Measurements from ENCODE around the gene LRRC10.

The LRRC10 gene, protein sequence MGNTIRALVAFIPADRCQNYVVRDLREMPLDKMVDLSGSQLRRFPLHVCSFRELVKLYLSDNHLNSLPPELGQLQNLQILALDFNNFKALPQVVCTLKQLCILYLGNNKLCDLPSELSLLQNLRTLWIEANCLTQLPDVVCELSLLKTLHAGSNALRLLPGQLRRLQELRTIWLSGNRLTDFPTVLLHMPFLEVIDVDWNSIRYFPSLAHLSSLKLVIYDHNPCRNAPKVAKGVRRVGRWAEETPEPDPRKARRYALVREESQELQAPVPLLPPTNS

DNA sequence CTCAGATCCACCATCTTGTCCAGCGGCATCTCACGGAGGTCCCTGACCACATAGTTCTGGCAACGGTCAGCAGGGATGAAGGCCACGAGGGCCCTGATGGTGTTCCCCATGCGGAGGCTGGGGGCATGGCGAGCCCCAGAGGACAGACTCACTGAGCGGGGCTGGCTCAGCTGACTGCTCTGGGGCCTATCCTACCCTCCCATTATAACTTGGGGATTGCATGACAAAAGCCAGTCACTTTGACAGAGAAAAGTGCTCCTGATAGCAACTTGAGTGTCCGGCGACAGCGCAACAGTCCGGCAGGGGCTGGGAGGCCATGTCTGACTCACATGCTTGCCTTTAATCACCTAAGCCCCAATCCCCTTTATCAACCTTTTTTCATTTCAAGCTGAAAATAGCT lies at the start of gene LRRC10:
LRRC10 (minus strand) TSS at position 179 of the 400 bp plus-strand sequence; CDS start at position 110, 69 bp downstream.
- no peaks in the 10 kb centered on the region for H3K36me3 Mint-ChIP-seq (ENCODE audit: low read depth)
- no peak within 1 kb of the TSS for H3K27ac Mint-ChIP-seq
- H3K9me3 Mint-ChIP-seq, result no peaks in the 10 kb centered on the region
- H3K4me1 Mint-ChIP-seq (ENCODE audit: low read depth), result no peaks in the 10 kb centered on the region
- no peaks in the 10 kb centered on the region for H3K27me3 Mint-ChIP-seq
- H3K4me3 Mint-ChIP-seq, result no peak within 1 kb of the TSS

DNA sequence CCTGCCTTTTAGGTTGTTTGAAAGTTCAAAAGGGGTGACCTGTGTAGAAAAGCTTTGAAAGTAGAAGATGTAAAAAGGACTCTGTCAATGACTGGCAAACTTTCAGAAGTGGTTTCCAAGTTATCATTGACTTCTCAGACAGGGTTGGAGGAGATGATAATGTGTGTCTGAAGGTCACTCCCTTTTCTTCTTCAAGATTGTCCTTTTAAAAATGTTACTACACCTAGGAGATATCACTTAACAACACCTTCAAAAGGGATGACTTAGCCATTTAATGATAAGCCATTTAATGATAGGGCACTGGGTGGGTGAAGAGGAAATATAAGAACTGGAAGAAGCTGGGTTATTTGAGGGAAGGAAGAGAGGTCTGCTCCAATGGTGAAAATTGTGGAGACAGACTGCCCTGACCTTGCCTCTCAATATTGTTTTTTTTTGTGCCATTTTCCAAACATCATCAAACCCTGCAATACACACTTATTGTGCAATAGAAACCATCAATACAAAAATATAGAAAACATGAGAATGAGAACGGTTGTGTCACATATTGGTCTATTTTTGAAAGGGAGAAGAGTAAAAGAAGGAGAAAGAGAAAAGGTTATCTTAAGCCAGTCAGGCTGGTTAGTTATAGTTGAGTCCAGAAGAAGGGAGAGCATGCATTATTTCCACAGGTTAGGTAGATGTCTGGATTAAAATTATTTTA lies 49.6 kb upstream of the LRRC10 start:
- no peak overlapping the region for H3K27ac Mint-ChIP-seq
- H3K27me3 Mint-ChIP-seq, result peaks cover 13% of the 10 kb centered on the region
- no peaks in the 10 kb centered on the region for H3K9me3 Mint-ChIP-seq
- H3K4me1 Mint-ChIP-seq (ENCODE audit: low read depth), result no peaks in the 10 kb centered on the region
- no peaks in the 10 kb centered on the region for H3K36me3 Mint-ChIP-seq (ENCODE audit: low read depth)
- H3K4me3 Mint-ChIP-seq, result no peak overlapping the region

DNA sequence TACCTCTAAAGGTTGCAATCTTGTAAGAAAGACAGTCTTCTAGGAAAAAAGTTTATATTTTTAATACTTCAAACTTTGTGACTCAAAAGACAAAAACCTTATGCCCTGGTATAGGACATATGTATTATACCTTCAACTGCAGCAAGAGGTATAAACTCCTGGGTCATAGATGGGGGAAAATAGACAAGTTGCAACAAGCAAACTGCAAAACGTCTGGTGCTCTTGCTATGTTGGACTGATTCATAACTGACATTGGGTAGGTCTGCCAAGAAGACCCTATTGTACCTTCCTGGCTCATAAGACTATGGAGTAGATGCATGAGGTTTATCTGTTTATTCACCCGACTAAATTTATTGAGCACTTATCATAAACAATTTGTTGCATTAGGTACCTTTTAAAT lies 47.5 kb upstream of the LRRC10 start:
- H3K4me1 Mint-ChIP-seq (ENCODE audit: low read depth), result no peaks in the 10 kb centered on the region
- H3K4me3 Mint-ChIP-seq, result no peak overlapping the region
- no peaks in the 10 kb centered on the region for H3K9me3 Mint-ChIP-seq
- no peaks in the 10 kb centered on the region for H3K36me3 Mint-ChIP-seq (ENCODE audit: low read depth)
- H3K27ac Mint-ChIP-seq, result no peak overlapping the region
- H3K27me3 Mint-ChIP-seq, result peaks cover 13% of the 10 kb centered on the region

DNA sequence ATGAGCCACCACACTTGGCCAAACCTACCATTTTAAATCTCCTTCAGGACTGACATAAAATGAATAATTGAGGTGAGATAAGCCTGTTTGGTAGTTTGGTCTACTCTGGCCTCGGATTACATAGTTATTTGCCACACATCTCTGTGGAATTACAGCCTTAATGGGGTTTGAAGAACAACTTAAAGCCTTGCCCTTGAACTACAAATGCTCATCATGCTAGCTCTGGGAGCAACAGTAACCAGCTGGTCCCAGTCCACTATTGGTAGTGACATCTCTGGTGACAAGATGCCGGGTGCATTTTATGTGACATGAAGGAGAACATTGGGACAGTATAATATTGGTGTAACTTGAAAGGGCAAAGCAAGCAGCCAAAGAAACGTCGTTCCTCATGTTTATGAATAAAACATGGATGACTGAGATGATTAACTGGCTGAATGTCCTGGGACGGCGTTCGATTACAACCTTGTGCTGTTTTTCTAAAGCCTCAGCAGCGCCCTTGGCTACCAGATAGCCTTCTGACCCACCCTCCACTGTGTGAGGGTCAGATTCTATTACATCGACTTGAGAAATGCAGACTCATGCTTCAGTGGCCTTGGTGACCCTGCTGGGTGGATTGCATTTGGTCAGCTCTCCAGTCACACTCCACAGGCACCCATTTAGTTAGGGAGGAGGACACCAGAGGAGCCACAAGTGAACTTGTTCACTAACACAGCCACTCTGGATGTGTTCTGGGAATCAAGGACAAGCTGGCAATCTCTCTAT lies 46.9 kb upstream of the LRRC10 start:
- H3K4me3 Mint-ChIP-seq, result no peak overlapping the region
- peaks cover 13% of the 10 kb centered on the region for H3K27me3 Mint-ChIP-seq
- H3K27ac Mint-ChIP-seq, result no peak overlapping the region

DNA sequence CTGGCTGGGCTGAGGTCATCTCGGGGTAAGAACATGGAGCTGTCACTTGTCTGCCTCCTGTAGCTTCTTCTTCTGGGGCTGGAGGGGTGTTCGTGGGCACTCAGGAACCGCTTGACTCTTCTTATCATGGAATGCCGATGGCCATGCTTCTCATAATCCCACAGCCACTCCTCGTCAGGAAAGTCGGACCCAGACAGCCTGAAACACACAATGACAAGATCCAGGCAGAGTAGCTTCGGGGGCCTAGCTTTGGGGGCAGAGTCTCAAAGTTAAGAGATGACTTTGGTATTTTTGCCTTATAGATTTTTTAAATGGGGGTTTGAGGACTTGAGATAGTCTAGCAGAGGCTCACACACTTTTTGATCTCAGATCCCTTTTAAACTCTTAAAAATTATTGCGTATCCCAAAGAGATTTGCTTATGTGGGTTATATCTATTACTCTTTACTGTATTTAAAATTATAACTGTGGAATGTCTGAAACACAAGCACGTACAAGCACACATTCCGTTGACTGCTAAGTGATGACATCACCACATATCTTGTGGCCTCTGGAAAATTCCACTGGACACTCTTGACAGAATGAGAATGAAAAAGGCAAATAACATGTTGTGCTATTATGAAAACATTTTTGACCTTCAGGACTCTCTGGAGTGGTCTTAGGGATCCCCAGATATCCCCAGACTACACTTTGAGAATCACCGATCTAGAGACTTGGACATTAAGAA lies 45.1 kb upstream of the LRRC10 start:
- H3K4me1 Mint-ChIP-seq (ENCODE audit: low read depth), result no peaks in the 10 kb centered on the region
- H3K27me3 Mint-ChIP-seq, result peaks cover 9% of the 10 kb centered on the region
- no peak overlapping the region for H3K4me3 Mint-ChIP-seq
- H3K27ac Mint-ChIP-seq, result no peak overlapping the region
- no peaks in the 10 kb centered on the region for H3K9me3 Mint-ChIP-seq
- no peaks in the 10 kb centered on the region for H3K36me3 Mint-ChIP-seq (ENCODE audit: low read depth)

More for the DNA sequence above, 46.9 kb upstream of the LRRC10 start:
- H3K4me1 Mint-ChIP-seq (ENCODE audit: low read depth), result no peaks in the 10 kb centered on the region
- no peaks in the 10 kb centered on the region for H3K36me3 Mint-ChIP-seq (ENCODE audit: low read depth)
- no peaks in the 10 kb centered on the region for H3K9me3 Mint-ChIP-seq

DNA sequence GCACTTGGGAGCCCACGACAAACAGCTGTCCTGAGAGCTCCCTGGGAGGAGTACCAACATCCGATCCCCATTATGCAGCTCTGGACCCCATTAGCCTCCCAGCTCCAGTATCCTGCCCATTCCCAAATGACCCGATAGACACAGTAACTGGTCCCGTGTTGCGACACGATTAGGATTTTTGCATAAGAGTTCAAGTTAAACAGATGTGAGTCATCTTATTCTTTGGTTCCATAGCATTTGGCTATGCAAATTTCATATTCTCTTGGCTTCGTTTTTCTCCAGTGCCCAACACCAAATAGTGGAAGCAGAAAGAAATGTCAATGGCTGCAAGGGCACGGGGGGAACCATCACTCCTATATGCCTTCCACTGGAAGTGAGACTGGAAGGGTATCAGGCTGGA lies 43.0 kb upstream of the LRRC10 start:
- H3K36me3 Mint-ChIP-seq (ENCODE audit: low read depth), result no peaks in the 10 kb centered on the region
- H3K27ac Mint-ChIP-seq, result no peak overlapping the region
- H3K4me1 Mint-ChIP-seq (ENCODE audit: low read depth), result no peaks in the 10 kb centered on the region
- peaks cover 9% of the 10 kb centered on the region for H3K27me3 Mint-ChIP-seq
- H3K4me3 Mint-ChIP-seq, result no peak overlapping the region
- H3K9me3 Mint-ChIP-seq, result no peaks in the 10 kb centered on the region

DNA sequence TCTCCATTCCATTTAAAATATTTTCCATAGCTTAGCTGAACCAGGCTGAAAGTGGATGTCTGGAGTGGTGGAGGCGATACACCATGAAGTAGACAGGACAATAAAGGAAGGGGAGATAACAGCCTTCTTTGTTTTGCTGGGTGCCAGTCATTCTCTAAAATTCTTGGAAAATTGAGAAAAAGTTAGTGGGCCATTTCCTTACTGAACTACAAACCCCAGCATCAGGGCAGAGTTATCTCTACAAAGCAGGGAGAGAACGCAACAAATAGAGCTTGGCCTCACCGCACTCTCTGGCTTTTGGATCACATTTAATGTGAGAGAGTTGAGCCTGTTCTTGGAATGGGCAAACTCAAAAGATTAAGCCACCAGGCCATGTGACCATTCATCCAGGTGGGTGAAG lies 41.2 kb upstream of the LRRC10 start:
- H3K9me3 Mint-ChIP-seq, result no peaks in the 10 kb centered on the region
- peaks cover 4% of the 10 kb centered on the region for H3K27me3 Mint-ChIP-seq
- no peaks in the 10 kb centered on the region for H3K4me1 Mint-ChIP-seq (ENCODE audit: low read depth)
- no peak overlapping the region for H3K27ac Mint-ChIP-seq
- no peaks in the 10 kb centered on the region for H3K36me3 Mint-ChIP-seq (ENCODE audit: low read depth)
- no peak overlapping the region for H3K4me3 Mint-ChIP-seq

DNA sequence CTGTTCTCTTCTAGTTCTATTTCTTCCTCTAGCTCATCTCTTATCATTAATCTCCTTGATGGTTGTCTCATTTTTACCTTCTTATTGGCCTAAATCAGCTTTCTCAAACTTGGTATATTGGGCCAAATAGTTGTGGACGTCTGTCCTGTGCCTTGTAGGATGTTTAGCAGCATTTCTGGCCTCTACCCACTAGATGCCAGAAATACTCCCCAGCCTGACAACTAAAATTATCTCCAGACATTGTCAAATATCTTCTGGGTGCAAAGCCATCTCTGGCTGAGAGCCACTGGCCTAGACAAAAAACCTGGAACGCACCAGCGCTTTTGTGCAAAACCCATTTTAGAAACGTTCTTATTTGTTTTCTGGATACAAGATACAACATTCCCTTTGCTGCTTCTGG lies 38.8 kb upstream of the LRRC10 start:
- Mint-ChIP-seq H3K9me3 (no peaks in the 10 kb centered on the region), H3K36me3 (ENCODE audit: low read depth) (no peaks in the 10 kb centered on the region), H3K4me1 (ENCODE audit: low read depth) (no peaks in the 10 kb centered on the region), H3K27ac (no peak overlapping the region), H3K27me3 (peaks cover 4% of the 10 kb centered on the region), H3K4me3 (no peak overlapping the region)

DNA sequence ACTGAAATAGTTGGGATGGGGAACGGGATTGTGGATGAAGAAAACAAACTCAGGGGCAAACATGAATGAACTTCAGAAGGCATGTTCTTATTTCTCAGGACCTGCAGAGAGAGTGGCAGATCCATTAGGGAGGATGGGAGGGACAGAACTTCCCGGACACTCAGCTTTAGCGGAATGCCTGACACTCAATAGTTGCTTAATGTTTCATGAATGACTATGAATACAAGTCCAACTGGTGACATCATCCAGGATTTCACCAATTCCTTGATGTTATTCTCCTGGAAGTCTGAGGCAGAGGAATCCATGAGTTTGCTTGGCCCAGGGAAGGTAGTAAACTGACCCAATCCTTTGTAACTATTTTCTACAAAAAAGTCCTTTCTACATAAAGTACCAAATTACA lies 37.8 kb upstream of the LRRC10 start:
- Mint-ChIP-seq H3K27me3 (peaks cover 4% of the 10 kb centered on the region), H3K27ac (no peak overlapping the region), H3K4me1 (ENCODE audit: low read depth) (no peaks in the 10 kb centered on the region), H3K36me3 (ENCODE audit: low read depth) (no peaks in the 10 kb centered on the region), H3K9me3 (no peaks in the 10 kb centered on the region), H3K4me3 (no peak overlapping the region)

DNA sequence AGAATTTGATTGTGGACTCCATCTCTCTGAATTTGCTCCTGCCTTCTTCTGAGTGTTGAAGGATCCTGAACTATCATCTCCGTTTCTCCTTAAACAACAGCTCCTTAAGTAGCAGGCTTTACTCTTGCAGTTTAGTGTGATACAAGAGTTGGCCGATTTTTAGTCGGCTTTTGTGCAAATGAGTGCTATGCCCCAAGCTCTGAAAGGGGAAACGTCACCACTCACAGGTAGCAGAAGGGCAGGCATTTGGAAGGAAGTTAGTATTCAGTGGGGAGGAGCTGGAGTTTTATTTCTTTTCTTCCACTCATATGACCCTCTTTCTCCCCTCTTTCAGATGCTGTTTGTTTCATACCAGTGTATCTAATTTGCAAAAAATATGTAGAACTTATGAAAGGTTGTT lies 36.5 kb upstream of the LRRC10 start:
- Mint-ChIP-seq H3K4me1 (ENCODE audit: low read depth) (no peaks in the 10 kb centered on the region), H3K27me3 (peaks cover 4% of the 10 kb centered on the region), H3K27ac (no peak overlapping the region)

DNA sequence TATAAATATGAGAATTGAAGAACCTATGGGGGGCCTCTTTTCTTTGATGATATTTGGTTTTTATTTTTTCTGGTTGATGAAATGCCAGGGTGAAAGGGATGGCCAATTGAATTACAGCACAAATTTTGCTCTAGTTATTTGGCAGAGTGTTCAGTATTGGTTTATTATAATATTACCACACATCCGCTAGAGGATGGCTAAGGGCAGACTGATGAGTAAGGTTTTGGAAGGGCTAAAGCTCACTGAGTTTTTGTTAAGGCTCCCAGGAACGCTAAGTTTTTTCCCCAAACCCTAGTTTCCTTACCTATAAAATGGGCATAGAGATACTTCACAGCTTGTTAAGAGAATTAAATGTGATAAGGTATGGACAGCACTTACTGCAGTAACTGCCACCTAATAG lies 34.3 kb upstream of the LRRC10 start:
- Mint-ChIP-seq H3K9me3 (no peaks in the 10 kb centered on the region), H3K36me3 (ENCODE audit: low read depth) (no peaks in the 10 kb centered on the region), H3K4me3 (no peak overlapping the region), H3K27ac (no peak overlapping the region), H3K4me1 (ENCODE audit: low read depth) (no peaks in the 10 kb centered on the region), H3K27me3 (no peaks in the 10 kb centered on the region)

More for the DNA sequence above, 36.5 kb upstream of the LRRC10 start:
- H3K36me3 Mint-ChIP-seq (ENCODE audit: low read depth), result no peaks in the 10 kb centered on the region
- no peaks in the 10 kb centered on the region for H3K9me3 Mint-ChIP-seq
- H3K4me3 Mint-ChIP-seq, result no peak overlapping the region

DNA sequence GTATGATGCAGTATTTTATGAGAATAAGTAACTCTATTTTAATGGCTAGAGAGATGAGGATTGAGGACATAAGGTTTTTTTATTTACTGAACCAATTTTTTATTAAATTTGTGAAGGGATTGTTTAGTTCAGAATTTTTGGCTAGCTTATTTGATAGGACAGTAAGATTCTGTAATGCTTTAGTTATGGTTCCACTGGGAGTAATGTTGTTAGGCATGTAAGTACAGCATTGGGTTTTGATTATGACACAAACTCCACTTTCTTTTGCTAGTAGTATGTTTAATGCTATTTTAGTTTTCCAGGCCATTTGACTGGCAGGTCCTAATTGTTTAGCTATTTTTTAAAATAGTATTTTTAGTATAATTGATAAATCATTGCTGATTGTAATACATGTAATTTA lies 33.8 kb upstream of the LRRC10 start:
- no peaks in the 10 kb centered on the region for H3K27me3 Mint-ChIP-seq
- no peak overlapping the region for H3K4me3 Mint-ChIP-seq
- H3K4me1 Mint-ChIP-seq (ENCODE audit: low read depth), result no peaks in the 10 kb centered on the region
- H3K9me3 Mint-ChIP-seq, result no peaks in the 10 kb centered on the region
- no peak overlapping the region for H3K27ac Mint-ChIP-seq
- no peaks in the 10 kb centered on the region for H3K36me3 Mint-ChIP-seq (ENCODE audit: low read depth)

DNA sequence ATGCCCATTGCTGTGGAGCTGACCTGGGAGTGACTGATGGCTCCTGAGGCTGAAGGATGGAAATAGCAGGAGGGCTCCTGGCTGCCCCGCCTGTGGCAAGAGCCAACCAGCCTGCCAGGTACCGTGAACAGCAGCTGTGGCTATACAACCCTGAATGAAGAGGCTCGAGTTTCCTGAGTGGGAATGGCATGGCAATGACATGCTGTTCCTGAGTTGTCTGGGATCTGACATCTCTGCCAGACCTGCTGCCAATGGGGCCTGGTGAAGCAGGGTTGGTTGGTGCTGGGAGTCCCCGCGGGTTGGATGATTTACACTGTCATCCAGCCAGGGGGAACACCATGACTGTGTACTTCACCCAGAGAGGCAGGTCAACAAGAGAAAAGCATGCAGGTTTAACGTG lies 31.8 kb upstream of the LRRC10 start:
- Mint-ChIP-seq H3K4me1 (ENCODE audit: low read depth) (no peaks in the 10 kb centered on the region), H3K4me3 (no peak overlapping the region), H3K27me3 (no peaks in the 10 kb centered on the region), H3K27ac (no peak overlapping the region), H3K36me3 (ENCODE audit: low read depth) (no peaks in the 10 kb centered on the region), H3K9me3 (no peaks in the 10 kb centered on the region)

DNA sequence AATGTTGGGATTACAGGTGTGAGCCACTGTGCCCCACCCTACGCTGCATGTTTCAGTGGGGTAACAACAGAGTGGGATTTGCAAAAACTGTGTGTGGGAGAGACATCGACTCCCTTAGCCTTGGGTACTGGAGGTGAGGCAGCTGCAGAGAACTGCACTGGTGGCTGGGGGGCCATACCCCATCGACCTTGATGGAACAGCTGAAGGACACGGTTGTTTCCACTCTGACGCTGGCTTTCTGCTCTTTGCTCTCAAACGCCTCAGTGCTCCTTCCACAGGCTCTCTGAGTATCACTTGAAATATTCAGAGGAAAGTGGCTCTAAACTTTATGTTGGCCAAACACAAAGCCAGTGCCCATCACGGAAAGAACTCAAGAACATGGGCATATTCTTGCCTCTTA lies 30.8 kb upstream of the LRRC10 start:
- no peak overlapping the region for H3K4me3 Mint-ChIP-seq
- no peak overlapping the region for H3K27ac Mint-ChIP-seq
- H3K9me3 Mint-ChIP-seq, result no peaks in the 10 kb centered on the region
- H3K36me3 Mint-ChIP-seq (ENCODE audit: low read depth), result no peaks in the 10 kb centered on the region
- H3K27me3 Mint-ChIP-seq, result no peaks in the 10 kb centered on the region
- no peaks in the 10 kb centered on the region for H3K4me1 Mint-ChIP-seq (ENCODE audit: low read depth)

All from stimulated activated naive CD8-positive, alpha-beta T cell treated with anti-CD3 and anti-CD28 coated beads, Interleukin-15, Interleukin-2, amounts not matched to agents 100 ng/mL and 50 ng/mL, for 24 hours (primary cell).